HG03439 (cell line): ENCODE data around the gene SYCP3.
"Not testable (repeated sequence)": the region's sequence is repeated elsewhere in the genome, so short reads cannot be mapped to it uniquely, and the experiment has no call there.

Source experiments
- ATAC-seq: cut with Tn5 transposase; IDR thresholded peaks from one replicate; pipeline ENCODE4 v1.9.1; 2021; ENCODE audit warnings: mild to moderate bottlenecking, moderate library complexity; ENCODE audit not compliant: unreplicated experiment

Gene SYCP3

DNA sequence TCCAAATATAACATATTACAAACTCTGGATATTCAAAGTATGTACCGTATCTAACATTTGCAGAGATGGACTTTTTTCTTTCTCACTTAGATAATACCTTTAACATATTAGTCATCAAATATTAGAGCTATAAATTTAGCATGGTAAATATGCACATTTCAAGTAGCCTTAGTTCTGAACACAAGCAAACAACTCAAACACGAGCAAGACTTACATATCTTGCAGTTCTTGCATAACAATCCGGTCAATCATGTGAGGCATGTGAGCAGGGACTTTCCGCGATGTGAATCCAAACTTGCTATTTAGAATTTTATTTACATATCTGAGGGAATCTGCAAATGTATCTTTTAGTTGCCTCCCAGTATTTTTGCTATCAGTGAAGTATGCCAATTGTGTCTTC, 22.1 kb upstream of the SYCP3 start:
- ATAC-seq = no peak

- ATAC-seq = no peak
These were observed 20.3 kb upstream of the SYCP3 start for GRCh38 chr12:101759396-101760047.

DNA sequence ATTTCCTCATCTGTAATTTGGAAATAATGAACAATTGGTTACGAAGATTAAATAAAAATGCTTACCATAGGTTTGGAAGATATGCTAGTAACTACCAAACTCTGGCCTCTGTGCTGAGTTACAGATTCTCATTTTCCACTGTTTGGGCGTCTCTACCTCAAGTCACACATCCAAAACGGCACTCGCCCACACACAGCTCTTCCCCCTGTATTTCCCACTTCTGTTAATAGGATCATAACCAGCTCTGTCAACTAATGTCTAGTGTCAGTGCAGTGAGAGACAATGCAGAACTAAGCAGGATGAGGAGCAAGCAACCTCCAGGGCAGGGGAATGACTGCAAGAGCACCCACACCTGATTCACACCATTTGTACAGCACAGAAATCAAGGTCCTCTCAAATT, 10.9 kb upstream of the SYCP3 start:
- no peak for ATAC-seq

DNA sequence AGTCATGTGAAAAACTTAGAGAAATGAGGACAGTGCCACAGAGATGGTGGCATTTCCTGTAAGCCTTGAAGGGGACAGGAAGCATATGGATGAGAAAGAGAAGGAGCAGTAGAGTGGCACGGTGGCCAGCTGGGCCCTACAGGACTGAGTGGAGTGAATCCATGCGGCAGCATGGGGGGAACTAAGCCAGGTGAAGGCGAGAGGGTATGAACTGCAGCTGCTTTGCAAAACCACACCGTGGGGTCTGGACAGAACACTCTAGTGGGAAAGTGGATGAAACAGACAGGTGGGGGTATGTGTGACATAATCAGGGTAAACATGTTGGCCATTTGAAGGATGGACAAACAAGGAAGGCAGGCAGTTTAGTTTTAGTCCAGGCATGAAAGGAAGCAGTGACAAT, 10.4 kb upstream of the SYCP3 start:
- no peak for ATAC-seq

GRCh38 chr12:101748907-101749306, 9.6 kb upstream of the SYCP3 start:
- no peak for ATAC-seq

- no peak for ATAC-seq
These were observed 8.4 kb upstream of the SYCP3 start for GRCh38 chr12:101747697-101748096.

DNA sequence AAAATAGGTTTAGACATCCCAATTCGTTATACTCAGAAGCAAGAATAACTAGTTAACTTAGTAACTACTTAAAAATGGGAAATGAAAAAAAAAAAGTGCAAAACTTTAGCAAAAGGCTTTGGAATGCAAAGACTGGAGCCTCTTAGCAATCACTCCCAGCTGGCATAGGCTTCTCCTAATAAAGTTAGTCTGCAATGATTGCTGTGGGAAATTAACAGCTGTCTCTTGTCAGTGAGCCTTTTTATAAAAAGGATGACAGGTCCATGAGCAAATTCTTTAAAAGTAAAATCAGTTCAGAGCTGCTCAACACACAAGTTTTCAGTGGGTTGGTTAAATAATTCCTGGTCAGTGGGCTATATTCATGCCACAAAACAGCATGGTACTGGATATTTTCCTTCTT, 7.4 kb upstream of the SYCP3 start:
- no peak for ATAC-seq

- no peak for ATAC-seq
These were observed 6.9 kb upstream of the SYCP3 start for GRCh38 chr12:101746196-101746595.

DNA sequence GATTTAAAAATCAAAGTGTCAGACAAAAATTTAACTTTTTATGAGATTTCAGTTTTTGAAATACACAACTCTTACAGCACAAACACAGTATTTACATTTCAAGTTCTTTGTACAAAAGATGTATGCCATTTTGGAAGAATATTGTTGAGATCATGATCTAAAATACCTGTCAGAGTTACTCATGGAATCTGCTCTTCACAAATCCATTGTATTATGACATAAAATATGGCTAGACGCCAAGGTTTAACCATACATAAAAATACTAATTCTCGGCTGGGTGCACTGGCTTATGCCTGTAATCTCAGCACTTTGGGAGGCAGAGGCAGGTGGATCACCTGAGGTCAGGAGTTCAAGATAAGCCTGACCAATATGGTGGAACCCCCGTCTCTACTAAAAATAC, 6.2 kb upstream of the SYCP3 start:
- ATAC-seq = no peak

- peak; percentile 93 for ATAC-seq
These were observed 4.6 kb upstream of the SYCP3 start for GRCh38 chr12:101743724-101744472.

DNA sequence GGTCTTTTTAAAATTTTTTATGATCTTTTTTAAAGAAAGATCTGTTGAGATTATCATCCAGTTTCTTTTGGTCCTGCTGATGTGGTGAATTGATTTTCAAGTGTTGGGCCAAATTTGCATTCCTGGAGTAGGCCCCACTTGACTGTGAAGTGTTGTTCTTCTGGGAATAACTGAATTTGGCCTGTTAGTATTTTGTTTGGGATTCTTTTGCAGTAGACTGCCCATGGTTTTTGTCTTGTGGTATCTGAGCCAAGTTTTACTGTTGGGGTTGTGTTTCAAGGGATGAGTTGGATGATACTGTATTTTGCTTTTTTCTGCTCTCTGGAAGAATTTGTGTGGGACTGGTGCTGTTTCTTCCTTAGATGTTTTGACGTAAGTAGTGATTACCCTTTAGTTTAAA, 4.0 kb upstream of the SYCP3 start:
- no peak for ATAC-seq

GRCh38 chr12:101740980-101741379, 1.7 kb upstream of the SYCP3 start:
- no peak for ATAC-seq

DNA sequence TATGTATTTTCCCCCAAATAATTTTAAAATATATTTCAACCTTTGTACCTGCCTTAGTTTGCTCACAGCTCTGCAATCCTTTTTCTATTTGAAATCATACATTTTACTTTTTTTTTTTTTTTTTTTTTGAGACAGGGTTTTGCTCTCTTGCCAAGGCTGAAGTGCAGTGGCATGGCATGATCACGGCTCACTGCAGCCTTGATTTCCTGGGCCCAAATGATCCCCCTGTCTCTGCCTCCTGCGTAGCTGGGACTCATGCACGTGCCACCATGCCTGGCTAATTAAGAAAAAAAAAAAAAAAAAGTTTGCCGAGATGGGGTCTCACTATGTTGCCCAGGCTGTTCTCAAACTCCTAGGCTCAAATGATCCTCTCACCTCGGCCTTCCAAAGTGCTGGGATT, 1.3 kb upstream of the SYCP3 start:
- ATAC-seq = no peak

GRCh38 chr12:101737476-101737875, 1.8 kb downstream of the SYCP3 start:
- ATAC-seq = no peak

GRCh38 chr12:101734482-101734881, 4.8 kb downstream of the SYCP3 start:
- ATAC-seq = not testable (repeated sequence)

DNA sequence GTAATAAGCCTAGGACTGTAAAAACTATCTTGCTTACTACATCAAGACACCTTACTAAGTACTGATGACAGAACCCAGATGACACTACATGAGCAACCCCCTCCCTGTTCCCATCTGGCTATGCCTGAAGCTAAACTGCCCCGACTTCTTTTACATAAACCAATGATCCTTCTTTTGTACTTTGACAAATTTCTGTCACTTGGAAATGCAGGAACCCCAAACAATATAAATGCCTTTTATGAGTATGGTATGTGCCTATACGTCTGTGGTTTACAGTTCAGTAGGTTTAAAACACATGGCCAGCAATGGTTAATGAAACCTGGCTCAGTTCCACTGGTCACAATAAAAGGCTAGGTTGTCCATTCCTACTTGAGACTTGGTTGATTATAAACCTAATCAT, 6.1 kb downstream of the SYCP3 start:
- no peak for ATAC-seq

- no peak for ATAC-seq
These were observed 6.9 kb downstream of the SYCP3 start for GRCh38 chr12:101732318-101732717.

GRCh38 chr12:101729842-101730241, 9.4 kb downstream of the SYCP3 start:
- ATAC-seq = no peak

GRCh38 chr12:101727098-101727497, 12.2 kb downstream of the SYCP3 start:
- ATAC-seq = no peak

DNA sequence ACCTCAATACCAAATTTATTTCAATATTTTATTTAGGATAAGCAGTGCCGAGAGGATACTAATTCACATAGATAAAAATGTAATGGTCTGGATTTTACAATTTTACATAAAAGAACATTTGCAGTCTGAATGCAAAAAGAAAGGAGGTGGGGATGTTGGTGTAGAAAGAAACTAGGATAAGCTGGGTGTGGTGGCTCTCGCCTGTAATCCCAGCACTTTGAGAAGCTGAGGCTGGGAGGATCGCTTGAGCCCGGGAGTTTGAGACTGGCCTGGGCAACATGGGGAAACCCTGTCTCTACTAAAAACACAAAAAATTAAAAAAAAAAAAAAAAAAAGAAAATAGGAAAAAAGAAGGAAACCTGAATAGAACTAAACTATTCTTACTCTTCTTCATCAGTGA, 16.9 kb downstream of the SYCP3 start:
- no peak for ATAC-seq

GRCh38 chr12:101720118-101720517, 19.1 kb downstream of the SYCP3 start:
- ATAC-seq = no peak

DNA sequence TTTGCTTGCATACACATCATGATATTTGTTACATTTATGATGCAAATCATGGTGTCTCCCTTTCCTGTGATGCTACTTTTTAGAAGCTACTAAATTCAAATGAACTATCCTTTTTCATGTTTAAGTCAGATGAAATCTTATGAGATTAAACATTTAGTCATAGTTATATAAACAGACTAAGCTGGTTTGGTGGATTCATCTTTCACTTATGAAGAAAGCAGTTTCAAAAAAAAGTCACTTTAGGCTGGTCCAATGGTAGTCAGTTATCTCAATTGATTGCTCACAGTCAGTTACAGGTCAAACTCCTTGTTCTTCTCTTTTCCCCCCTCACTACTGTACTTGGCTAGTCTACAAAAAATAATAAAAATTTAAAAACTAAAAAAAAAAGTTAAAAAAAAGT, 19.7 kb downstream of the SYCP3 start:
- ATAC-seq = no peak
